ENCODE results near the gene BHLHE41.

BHLHE41 gene

GRCh38 chr12:26134540-26134939 lies 9.7 kb upstream of the BHLHE41 start:
- no peak for DNase-seq (ENCODE audit: low spot score)

DNA sequence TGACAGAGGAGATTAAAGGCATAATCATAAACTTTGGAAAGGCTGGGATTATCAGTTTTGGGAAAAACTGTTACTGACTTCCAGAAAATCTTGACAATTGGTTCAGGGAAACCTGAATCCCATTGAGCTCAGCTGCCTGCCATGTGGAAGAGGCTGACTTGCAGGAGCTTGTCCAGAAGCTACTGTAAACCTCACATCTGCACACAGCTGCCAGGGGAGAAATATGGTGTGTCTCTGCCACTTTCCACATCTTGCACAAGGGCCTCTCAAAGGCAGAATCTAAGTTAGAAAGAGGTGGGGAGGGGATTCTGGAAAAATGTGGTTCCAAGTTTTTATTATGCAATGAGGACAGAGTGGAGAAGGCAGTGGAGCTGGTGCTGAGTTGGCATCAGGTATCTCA lies 8.7 kb upstream of the BHLHE41 start:
- no peak for DNase-seq (ENCODE audit: low spot score)

GRCh38 chr12:26132866-26133265 lies 8.0 kb upstream of the BHLHE41 start:
- DNase-seq (ENCODE audit: low spot score), result no peak

- no peak for DNase-seq (ENCODE audit: low spot score)
Observed at GRCh38 chr12:26131936-26132335, 7.1 kb upstream of the BHLHE41 start.

DNA sequence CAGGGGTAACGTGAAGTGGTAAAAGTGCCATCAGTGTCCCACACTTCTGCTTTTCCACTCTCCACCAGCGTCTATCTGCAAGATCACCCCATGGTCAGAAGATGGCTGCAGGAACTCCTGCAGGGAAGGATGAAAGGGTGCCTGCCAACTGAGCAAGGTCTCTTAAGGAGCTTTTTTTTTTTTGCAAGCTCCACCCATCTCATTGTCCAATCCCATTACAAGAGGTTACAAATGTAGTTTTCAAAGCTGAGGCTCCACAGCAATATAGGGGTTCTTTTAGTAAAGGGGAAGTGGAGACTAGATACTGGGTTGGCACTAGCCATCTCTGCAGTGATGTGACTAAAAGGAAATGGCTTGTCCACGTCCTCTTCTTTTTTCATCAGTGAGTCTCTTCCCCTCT lies 5.9 kb upstream of the BHLHE41 start:
- no peak for DNase-seq (ENCODE audit: low spot score)

DNA sequence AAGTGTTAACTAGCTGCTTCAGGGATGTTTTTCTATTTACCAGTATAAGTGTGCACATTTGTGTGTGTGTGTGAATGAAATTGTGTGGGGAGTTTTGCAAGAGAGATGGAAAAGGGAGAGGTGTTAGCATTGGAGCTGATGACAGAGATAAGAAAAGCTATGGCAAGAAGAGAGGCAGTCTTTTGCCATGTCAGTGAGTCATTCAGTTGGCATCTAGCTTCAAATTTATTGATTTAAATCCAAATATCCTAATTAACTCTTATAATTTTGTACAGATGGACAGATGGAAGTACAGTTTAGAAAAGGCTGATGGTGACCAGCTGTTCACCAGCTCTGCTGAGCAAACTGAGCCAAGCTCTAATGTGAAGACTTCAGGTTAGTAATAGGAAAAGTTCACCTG lies 3.3 kb upstream of the BHLHE41 start:
- no peak for DNase-seq (ENCODE audit: low spot score)

DNA sequence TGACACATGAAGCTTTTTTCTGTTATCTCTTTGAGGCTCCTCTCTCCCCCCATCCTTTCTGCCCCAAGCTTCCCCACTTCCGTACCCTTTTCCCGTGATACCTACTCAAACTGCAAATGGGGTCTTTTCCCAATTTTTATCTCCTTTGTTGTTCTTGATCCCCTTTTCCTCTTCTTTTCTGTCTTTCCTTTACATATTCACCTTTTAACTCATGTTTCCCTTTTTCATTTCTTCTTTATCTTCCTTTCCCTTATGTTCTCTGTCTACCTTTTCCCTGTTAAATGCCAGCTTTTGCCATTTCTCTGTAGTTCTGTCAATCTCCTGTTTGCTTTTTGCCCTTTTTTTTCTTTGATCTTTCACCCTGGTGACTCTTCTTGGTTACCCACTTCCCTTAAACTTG lies 2.6 kb upstream of the BHLHE41 start:
- DNase-seq (ENCODE audit: low spot score), result no peak

DNA sequence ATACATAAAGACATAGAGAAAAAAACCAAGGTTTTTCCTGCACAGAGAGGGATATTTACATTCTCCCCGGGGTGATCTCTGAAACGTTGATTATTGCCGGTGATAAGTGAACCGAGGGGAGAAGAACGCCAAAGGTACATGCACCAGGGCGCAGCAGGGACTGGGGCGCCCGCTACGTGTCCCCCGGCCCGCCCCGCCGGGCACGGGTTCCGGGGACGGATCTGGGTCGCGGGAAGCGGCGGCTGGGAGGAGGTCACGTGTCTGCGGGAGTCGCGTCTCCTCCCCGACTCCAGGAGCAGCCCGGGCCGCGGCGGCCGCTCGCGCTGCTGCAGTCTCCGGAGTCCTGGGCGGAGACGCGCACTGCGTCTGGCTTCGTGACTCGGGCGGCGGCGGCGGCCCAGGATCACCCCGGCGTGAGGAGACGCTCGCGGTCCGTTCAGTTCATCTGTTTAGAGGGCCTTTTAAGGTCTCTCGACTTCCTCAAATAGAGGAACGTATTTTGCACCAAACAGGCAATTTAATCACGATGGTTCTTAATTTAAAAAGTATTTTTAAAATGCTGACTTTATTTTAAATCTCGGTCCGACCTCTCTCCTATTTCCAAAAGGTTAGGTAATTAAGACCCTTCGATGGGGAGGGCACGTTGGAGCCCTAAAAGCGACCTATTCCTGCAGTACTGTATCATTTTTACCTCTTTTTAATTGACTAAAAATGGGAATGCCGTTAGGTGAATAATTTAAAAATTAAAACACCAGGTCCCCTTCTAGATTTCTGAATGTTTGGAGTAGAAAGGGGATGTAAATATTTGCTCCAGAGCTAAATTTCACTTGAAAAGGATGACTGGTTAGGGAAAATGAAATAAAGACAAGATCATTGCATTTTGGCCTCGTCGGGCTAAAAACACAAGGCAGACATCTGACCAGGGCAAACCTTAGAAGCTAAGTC lies 1.8 kb upstream of the BHLHE41 start:
- peak; percentile 88 for DNase-seq (ENCODE audit: low spot score)

- DNase-seq (ENCODE audit: low spot score), result peak; percentile 85
Observed at GRCh38 chr12:26125400-26126339, 833 bp upstream of the BHLHE41 start.

- DNase-seq (ENCODE audit: low spot score), result no peak
Observed at GRCh38 chr12:26123482-26123980, 1.3 kb downstream of the BHLHE41 start.

DNA sequence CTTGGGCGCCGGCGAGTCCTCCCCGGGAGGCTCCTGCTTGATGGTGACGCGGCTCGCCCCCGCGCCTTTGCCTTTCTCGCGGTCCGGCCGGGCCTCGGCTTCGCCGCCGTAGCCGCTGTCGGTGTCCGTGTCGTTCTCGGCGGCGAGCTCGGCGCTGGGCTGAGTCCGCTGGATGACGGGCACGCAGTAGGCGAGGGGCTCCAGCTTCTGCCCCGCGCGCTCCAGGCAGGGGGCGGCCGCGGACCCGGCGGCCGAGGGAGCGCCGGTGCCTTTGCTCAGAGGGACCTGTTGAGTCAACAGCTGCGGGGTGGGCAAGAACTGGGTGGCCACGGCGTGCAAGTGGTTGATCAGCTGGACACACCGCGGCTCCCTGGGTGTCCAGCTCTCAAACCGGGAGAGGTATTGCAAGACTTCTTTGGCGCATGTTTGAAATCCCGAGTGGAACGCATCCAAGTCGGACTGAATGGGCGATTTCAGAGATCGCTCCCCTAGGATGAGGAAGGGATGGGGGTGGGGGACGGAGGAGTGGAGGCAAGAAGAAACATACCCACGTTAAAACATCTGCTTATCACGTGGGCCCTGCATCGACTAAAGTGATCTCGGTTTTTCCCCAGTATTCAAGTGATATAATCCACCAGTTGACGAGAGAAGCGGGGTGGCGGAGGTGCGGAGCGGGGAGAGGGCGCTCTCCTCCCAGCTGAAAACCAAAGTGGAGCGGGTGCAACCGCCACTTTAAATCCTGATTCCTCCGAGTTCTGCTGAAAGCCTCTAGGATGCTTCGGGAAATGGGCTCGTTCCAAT lies 2.0 kb downstream of the BHLHE41 start:
- DNase-seq (ENCODE audit: low spot score), result peak; percentile 62

GRCh38 chr12:26122061-26122680 lies 2.7 kb downstream of the BHLHE41 start:
- peak; percentile 44 for DNase-seq (ENCODE audit: low spot score)

- no peak for DNase-seq (ENCODE audit: low spot score)
Observed at GRCh38 chr12:26121323-26122060, 3.3 kb downstream of the BHLHE41 start.

- no peak for DNase-seq (ENCODE audit: low spot score)
Observed at GRCh38 chr12:26120561-26121274, 4.1 kb downstream of the BHLHE41 start.

DNA sequence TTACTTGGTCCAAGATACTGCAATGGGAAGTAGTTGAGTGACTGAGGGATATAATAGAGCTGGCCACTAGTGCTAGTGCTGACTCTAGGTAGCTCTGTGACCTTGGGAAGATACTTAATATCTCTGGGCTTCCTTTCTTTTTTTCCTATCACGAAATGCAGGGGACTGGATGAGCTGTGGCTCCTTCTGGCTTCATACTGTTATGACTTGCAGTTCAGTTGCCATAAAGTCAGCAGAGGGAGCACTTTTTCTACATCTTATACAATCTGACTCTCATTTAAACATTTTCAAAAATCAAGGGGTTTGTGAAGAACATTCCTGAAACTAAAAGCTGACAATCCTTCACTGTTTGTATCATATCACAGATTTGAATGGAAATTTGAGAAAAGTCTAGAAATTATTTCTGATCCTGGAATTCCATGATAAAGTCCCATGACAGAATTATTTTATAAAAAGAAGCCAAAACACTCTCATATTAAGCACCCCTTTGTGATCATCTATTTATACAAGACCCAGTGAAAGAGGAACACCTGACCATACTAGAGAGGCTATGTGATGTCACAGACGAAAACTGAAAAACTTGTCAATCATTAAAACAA lies 5.3 kb downstream of the BHLHE41 start:
- peak; percentile 59 for DNase-seq (ENCODE audit: low spot score)

- no peak for DNase-seq (ENCODE audit: low spot score)
Observed at GRCh38 chr12:26118308-26118707, 6.5 kb downstream of the BHLHE41 start.

- DNase-seq (ENCODE audit: low spot score), result no peak
Observed at GRCh38 chr12:26116829-26117715, 7.8 kb downstream of the BHLHE41 start.

GRCh38 chr12:26114720-26115401 lies 10.0 kb downstream of the BHLHE41 start:
- DNase-seq (ENCODE audit: low spot score), result no peak
